ENCODE measurements around the gene KDM5A. TPM values are rescaled to one million over a fixed set of nuclear protein-coding genes. Genes with fewer than 3 reads are reported as not detected.

Gene KDM5A
- total and polyA plus RNA-seq, 2 experiments from 2014 or later: 30.8 to 54.7 TPM

GRCh38 chr12:267581-268482, 121.3 kb downstream of the KDM5A start:
- Histone ChIP-seq H3K4me3 (no peak overlapping the region), H3K27me3 (no peaks in the 10 kb centered on the region), H4K20me1 (ENCODE audit: insufficient read depth, poor library complexity, severe bottlenecking) (no peaks in the 10 kb centered on the region), H3K9me2 (replicated peaks; ENCODE audit: insufficient read depth) (no peaks in the 10 kb centered on the region), H2AFZ (no peak overlapping the region), H3K4me1 (ENCODE audit: insufficient read depth) (peaks cover 4% of the 10 kb centered on the region), H3K9me3 (ENCODE audit: low read depth) (no peaks in the 10 kb centered on the region), H3K36me3 (replicated peaks; ENCODE audit: insufficient read depth, low read depth) (no peaks in the 10 kb centered on the region), H3K79me2 (no peaks in the 10 kb centered on the region), H3K4me2 (peak overlapping the region; percentile 27), H3K27ac (no peak overlapping the region)
- 69% methylated on average over 14 of the region's 14 CpGs for WGBS (ENCODE audit: low lambda C conversion rate, missing lambda C conversion rate)
- DNase-seq (ENCODE audit: low spot score): no peak
- TF ChIP-seq EZH2phosphoT487 (IDR thresholded peaks at IDR 0.05; ENCODE audit: low read depth, severe bottlenecking, unreplicated experiment) (no peak), EZH2 (IDR thresholded peaks at IDR 0.05; ENCODE audit: borderline replicate concordance) (no peak), CTCF (IDR thresholded peaks at IDR 0.05; ENCODE audit: poor library complexity) (no peak)

GRCh38 chr12:265096-265495, 124.0 kb downstream of the KDM5A start:
- no peaks in the 10 kb centered on the region for H3K9me2 ChIP-seq (replicated peaks; ENCODE audit: insufficient read depth)
- no peak overlapping the region for H3K4me2 ChIP-seq
- no peaks in the 10 kb centered on the region for H3K9me3 ChIP-seq (ENCODE audit: low read depth)
- no peaks in the 10 kb centered on the region for H4K20me1 ChIP-seq (ENCODE audit: insufficient read depth, poor library complexity, severe bottlenecking)
- H3K79me2 ChIP-seq: no peaks in the 10 kb centered on the region
- TF ChIP-seq EZH2 (IDR thresholded peaks at IDR 0.05; ENCODE audit: borderline replicate concordance) (no peak), CTCF (IDR thresholded peaks at IDR 0.05; ENCODE audit: poor library complexity) (no peak), EZH2phosphoT487 (IDR thresholded peaks at IDR 0.05; ENCODE audit: low read depth, severe bottlenecking, unreplicated experiment) (no peak)
- no peak overlapping the region for H2AFZ ChIP-seq
- DNase-seq (ENCODE audit: low spot score): no peak
- peaks cover 4% of the 10 kb centered on the region for H3K4me1 ChIP-seq (ENCODE audit: insufficient read depth)
- WGBS (ENCODE audit: low lambda C conversion rate, missing lambda C conversion rate): 66% methylated on average over 3 of the region's 3 CpGs
- H3K27ac ChIP-seq: no peak overlapping the region
- no peak overlapping the region for H3K4me3 ChIP-seq
- no peaks in the 10 kb centered on the region for H3K36me3 ChIP-seq (replicated peaks; ENCODE audit: insufficient read depth, low read depth)
- no peaks in the 10 kb centered on the region for H3K27me3 ChIP-seq

GRCh38 chr12:264269-264668, 124.9 kb downstream of the KDM5A start:
- no peak overlapping the region for H2AFZ ChIP-seq
- 46% methylated on average over 3 of the region's 3 CpGs for WGBS (ENCODE audit: low lambda C conversion rate, missing lambda C conversion rate)

More at GRCh38 chr12:264269-264668, 124.9 kb downstream of the KDM5A start:
- H3K4me1 ChIP-seq (ENCODE audit: insufficient read depth): peaks cover under 1% of the 10 kb centered on the region
- H3K79me2 ChIP-seq: no peaks in the 10 kb centered on the region
- no peak overlapping the region for H3K4me3 ChIP-seq
- H4K20me1 ChIP-seq (ENCODE audit: insufficient read depth, poor library complexity, severe bottlenecking): no peaks in the 10 kb centered on the region
- H3K27me3 ChIP-seq: no peaks in the 10 kb centered on the region
- H3K36me3 ChIP-seq (replicated peaks; ENCODE audit: insufficient read depth, low read depth): no peaks in the 10 kb centered on the region
- no peak overlapping the region for H3K4me2 ChIP-seq
- TF ChIP-seq EZH2 (IDR thresholded peaks at IDR 0.05; ENCODE audit: borderline replicate concordance) (no peak), CTCF (IDR thresholded peaks at IDR 0.05; ENCODE audit: poor library complexity) (no peak), EZH2phosphoT487 (IDR thresholded peaks at IDR 0.05; ENCODE audit: low read depth, severe bottlenecking, unreplicated experiment) (no peak)
- H3K9me3 ChIP-seq (ENCODE audit: low read depth): no peaks in the 10 kb centered on the region
- no peak overlapping the region for H3K27ac ChIP-seq
- H3K9me2 ChIP-seq (replicated peaks; ENCODE audit: insufficient read depth): no peaks in the 10 kb centered on the region
- DNase-seq (ENCODE audit: low spot score): no peak
